H9 (cell line): Measurements from ENCODE around the gene MTRF1. TPM values are rescaled to one million over a fixed set of nuclear protein-coding genes. Genes with fewer than 3 reads are reported as not detected.

Source experiments
- DNase-seq: peaks from one replicate; pipeline ENCODE4 v3.0.0-alpha.2; 2017
- H2AFZ ChIP-seq: one replicate; pipeline ENCODE4 v1.6.1; 2013; ENCODE audit warnings: mild to moderate bottlenecking, low read length, control low read depth, moderate library complexity
- H2AK5ac ChIP-seq: 2 replicates; pipeline ENCODE4 v1.6.1; 2013; ENCODE audit warnings: low read length, control low read depth, mixed read lengths; ENCODE audit not compliant: insufficient read length
- H2BK120ac ChIP-seq: one replicate; pipeline ENCODE4 v1.6.1; 2013; ENCODE audit warnings: low read depth, mild to moderate bottlenecking, low read length, control low read depth, inconsistent platforms; ENCODE audit not compliant: poor library complexity, severe bottlenecking
- H2BK12ac ChIP-seq: 2 replicates; pipeline ENCODE4 v1.6.1; 2013; ENCODE audit warnings: low read length, control low read depth, mixed read lengths, low read depth; ENCODE audit not compliant: insufficient read length
- H2BK15ac ChIP-seq: 2 replicates; pipeline ENCODE4 v1.6.1; 2013; ENCODE audit warnings: low read depth, low read length, control low read depth
- H2BK20ac ChIP-seq: one replicate; pipeline ENCODE4 v1.6.1; 2013; ENCODE audit warnings: low read depth, mild to moderate bottlenecking, low read length, control low read depth, inconsistent platforms; ENCODE audit not compliant: poor library complexity, severe bottlenecking
- H2BK5ac ChIP-seq: 2 replicates; pipeline ENCODE4 v1.6.1; 2013; ENCODE audit warnings: low read length, control low read depth, mixed read lengths; ENCODE audit not compliant: insufficient read length
- H3K14ac ChIP-seq: 2 replicates; pipeline ENCODE4 v1.6.1; 2013; ENCODE audit warnings: low read length, control low read depth; ENCODE audit not compliant: insufficient read depth
- H3K18ac ChIP-seq: 2 replicates; pipeline ENCODE4 v1.6.1; 2013; ENCODE audit warnings: low read depth, mild to moderate bottlenecking, mixed read lengths, low read length, control low read depth; ENCODE audit not compliant: insufficient read length
- H3K23ac ChIP-seq: 2 replicates; pipeline ENCODE4 v1.6.1; 2013; ENCODE audit warnings: low read length, control low read depth, mixed read lengths, low read depth; ENCODE audit not compliant: insufficient read length
- H3K23me2 ChIP-seq: 2 replicates; pipeline ENCODE4 v1.6.1; 2013; ENCODE audit warnings: low read depth, mild to moderate bottlenecking, mixed read lengths, low read length, control low read depth; ENCODE audit not compliant: insufficient read length, poor library complexity, severe bottlenecking
- H3K27ac ChIP-seq: 2 replicates; pipeline ENCODE4 v1.5.1; 2013; ENCODE audit warnings: low read length, control low read depth, mixed read lengths, low read depth; ENCODE audit not compliant: insufficient read length
- H3K27me3 ChIP-seq: 2 replicates; pipeline ENCODE4 v1.6.1; 2013; ENCODE audit warnings: low read length, control low read depth, inconsistent platforms; ENCODE audit not compliant: insufficient read depth
- H3K4ac ChIP-seq: 2 replicates; pipeline ENCODE4 v1.6.1; 2013; ENCODE audit warnings: low read depth, mild to moderate bottlenecking, control low read depth, inconsistent platforms, low read length, moderate library complexity
- H3K4me1 ChIP-seq: 2 replicates; pipeline ENCODE4 v1.6.1; 2013; ENCODE audit warnings: low read length, control low read depth, inconsistent platforms; ENCODE audit not compliant: insufficient read depth
- H3K4me2 ChIP-seq: 2 replicates; pipeline ENCODE4 v1.6.1; 2013; ENCODE audit warnings: low read length, control low read depth, mixed read lengths; ENCODE audit not compliant: insufficient read length, insufficient read depth
- H3K56ac ChIP-seq: 2 replicates; pipeline ENCODE4 v1.6.1; 2013; ENCODE audit warnings: low read depth, mild to moderate bottlenecking, mixed read lengths, low read length, control low read depth; ENCODE audit not compliant: insufficient read length
- H3K79me1 ChIP-seq: 2 replicates; pipeline ENCODE4 v1.6.1; 2013; ENCODE audit warnings: low read depth, mild to moderate bottlenecking, moderate library complexity, low read length, control low read depth, inconsistent platforms; ENCODE audit not compliant: insufficient read depth, poor library complexity, severe bottlenecking
- H3K79me2 ChIP-seq: 2 replicates; pipeline ENCODE4 v1.6.1; 2013; ENCODE audit warnings: low read length, control low read depth, inconsistent platforms; ENCODE audit not compliant: insufficient read depth
- H3K9ac ChIP-seq: 2 replicates; pipeline ENCODE4 v1.6.1; 2013; ENCODE audit warnings: low read length, control low read depth, mixed read lengths; ENCODE audit not compliant: insufficient read length; ENCODE audit errors: extremely low read depth
- H3K9me3 ChIP-seq: one replicate; pipeline ENCODE4 v1.6.1; 2013; ENCODE audit warnings: low read depth, low read length, inconsistent platforms; ENCODE audit not compliant: control insufficient read depth
- H3T11ph ChIP-seq: one replicate; pipeline ENCODE4 v1.6.1; 2013; ENCODE audit warnings: mild to moderate bottlenecking, low read length, control low read depth, inconsistent platforms
- H4K20me1 ChIP-seq: one replicate; pipeline ENCODE4 v1.6.1; 2013; ENCODE audit not compliant: control insufficient read depth, insufficient read length, insufficient read depth
- H4K5ac ChIP-seq: 2 replicates; pipeline ENCODE4 v1.6.1; 2013; ENCODE audit warnings: low read depth, mild to moderate bottlenecking, mixed read lengths, low read length, control low read depth; ENCODE audit not compliant: insufficient read length
- H4K8ac ChIP-seq: replicated peaks from 2 replicates; pipeline ENCODE4 v1.6.1; 2013; ENCODE audit warnings: low read length, control low read depth, mixed read lengths, low read depth; ENCODE audit not compliant: insufficient read length
- H4K91ac ChIP-seq: 2 replicates; pipeline ENCODE4 v1.6.1; 2013; ENCODE audit warnings: low read depth, mild to moderate bottlenecking, moderate library complexity, mixed read lengths, low read length, control low read depth; ENCODE audit not compliant: insufficient read length
- H3K27ac Mint-ChIP-seq, 3 experiments: 2 replicates in 2 of 3; 3 replicates in 1 of 3; pipeline ENCODE4 v1.8.0; 2020 to 2021; ENCODE audit warnings: mixed read lengths in 3 of 3, mild to moderate bottlenecking in 1 of 3, moderate library complexity in 1 of 3
- H3K27me3 Mint-ChIP-seq: 2 replicates; pipeline ENCODE4 v1.8.0; 2021; ENCODE audit warnings: low read depth, mild to moderate bottlenecking, moderate library complexity, mixed read lengths
- H3K36me3 Mint-ChIP-seq, 3 experiments: 2 replicates in 2 of 3; 3 replicates in 1 of 3; pipeline ENCODE4 v1.8.0; 2020 to 2021; ENCODE audit warnings: low read depth in 3 of 3, mixed read lengths in 3 of 3; ENCODE audit not compliant: insufficient read depth in 1 of 3
- H3K4me1 Mint-ChIP-seq, 2 experiments: 2 replicates each; pipeline ENCODE4 v1.8.0; 2020; ENCODE audit warnings: mixed read lengths in 2 of 2
- H3K4me3 Mint-ChIP-seq, 2 experiments: 2 replicates in 1 of 2; 3 replicates in 1 of 2; pipeline ENCODE4 v1.8.0; 2020 to 2021; ENCODE audit warnings: mild to moderate bottlenecking in 2 of 2, mixed read lengths in 2 of 2, moderate library complexity in 1 of 2
- H3K9me3 Mint-ChIP-seq, 2 experiments: 2 replicates in 1 of 2; 3 replicates in 1 of 2; pipeline ENCODE4 v1.8.0; 2020; ENCODE audit warnings: mild to moderate bottlenecking in 2 of 2, mixed read lengths in 2 of 2, moderate library complexity in 1 of 2
- CTCF ChIP-seq: fragments of 200-600 bp; sonication (generic); conservative IDR thresholded peaks from 3 replicates; pipeline ENCODE4 v1.8.0; 2021; ENCODE audit warnings: antibody characterized with exemption, mild to moderate bottlenecking
- WGBS: extraction: QIAGEN DNeasy Blood & Tissue Kit; methylation state at CpG from one replicate; pipeline ENCODE4 v1.1.7; 2013; ENCODE audit warnings: missing lambda C conversion rate, low lambda C conversion rate, mixed read lengths; ENCODE audit not compliant: insufficient read length; ENCODE audit errors: extremely low coverage; 5-methylcytosine and 5-hydroxymethylcytosine counted together
- total RNA-seq: library from RNA; stranded (reverse); gene quantifications from 2 replicates; pipeline ENCODE4 v1.2.1, GENCODE V29; 2021

Gene MTRF1
- total RNA-seq, 1 experiment from 2014 or later, result 16.2 TPM

GRCh38 chr13:41186481-41186880, 76.9 kb downstream of the MTRF1 start:
- H2BK12ac ChIP-seq, result no peak overlapping the region
- H2AK5ac ChIP-seq, result no peak overlapping the region
- H2BK120ac ChIP-seq, result no peak overlapping the region
- TF ChIP-seq CTCF, result no peak
- no peak overlapping the region for H3K9ac ChIP-seq
- H3K4me2 ChIP-seq, result no peak overlapping the region
- H2AFZ ChIP-seq, result no peak overlapping the region
- no peak overlapping the region for H4K5ac ChIP-seq
- H4K20me1 ChIP-seq, result no peaks in the 10 kb centered on the region
- no peak overlapping the region for H3K14ac ChIP-seq
- H3K4ac ChIP-seq, result no peak overlapping the region
- no peak overlapping the region for H3K27ac ChIP-seq
- H2BK15ac ChIP-seq, result no peak overlapping the region
- H3K79me1 ChIP-seq, result no peaks in the 10 kb centered on the region
- no peak overlapping the region for H3K56ac ChIP-seq
- H3K79me2 ChIP-seq, result 0 out of 2 replicates have a peak, but pooled peaks cover 2% of the 10 kb centered on the region
- no peak overlapping the region for H4K8ac ChIP-seq
- H2BK5ac ChIP-seq, result no peak overlapping the region
- H3K4me3 Mint-ChIP-seq, result no peak overlapping the region
- H3K9me3 ChIP-seq, result no peaks in the 10 kb centered on the region
- no peaks in the 10 kb centered on the region for H3K27me3 Mint-ChIP-seq
- no peaks in the 10 kb centered on the region for H3K27me3 ChIP-seq
- no peak overlapping the region for H3K27ac Mint-ChIP-seq
- no peaks in the 10 kb centered on the region; a peak in 1 of 7 replicates for H3K36me3 Mint-ChIP-seq
- H3K4me1 Mint-ChIP-seq, result peaks cover 0 to 3% of the 10 kb centered on the region in 2 experiments; a peak in 1 of 4 replicates
- H4K91ac ChIP-seq, result no peak overlapping the region
- H2BK20ac ChIP-seq, result no peak overlapping the region
- WGBS, result no CpG with 5 or more reads among the region's 3 CpGs
- no peaks in the 10 kb centered on the region for H3K9me3 Mint-ChIP-seq
- no peaks in the 10 kb centered on the region for H3K23me2 ChIP-seq
- H3K18ac ChIP-seq, result no peak overlapping the region
- no peak overlapping the region for H3K23ac ChIP-seq
- no peak for DNase-seq
- no peak overlapping the region for H3T11ph ChIP-seq
- H3K4me1 ChIP-seq, result no peaks in the 10 kb centered on the region
